Astrocyte (in vitro differentiated cells and primary cell): Measurements from ENCODE around the gene ZDHHC8. TPM values are rescaled to one million over a fixed set of nuclear protein-coding genes. Genes with fewer than 3 reads are reported as not detected.

Experiments used
- DNase-seq: peaks from one replicate; pipeline ENCODE4 v3.0.0-alpha.2; 2010; ENCODE audit warnings: low read depth
- FAIRE-seq: peaks from 2 replicates; lab custom pipeline; 2011; peaks lifted over from hg19 to GRCh38; lab: Jason Lieb, UNC
- H2AFZ ChIP-seq: 2 replicates; pipeline ENCODE4 v1.6.0; 2012; ENCODE audit warnings: low read depth, low read length, inconsistent platforms
- H3K27ac ChIP-seq: 2 replicates; pipeline ENCODE4 v1.5.1; 2011; ENCODE audit warnings: low read depth, low read length, inconsistent platforms
- H3K27me3 ChIP-seq: 2 replicates; pipeline ENCODE4 v1.6.0; 2011; ENCODE audit warnings: low read length, inconsistent platforms; ENCODE audit not compliant: insufficient read depth
- H3K36me3 ChIP-seq: 2 replicates; pipeline ENCODE4 v1.5.1; 2011; ENCODE audit warnings: low read length, inconsistent platforms; ENCODE audit not compliant: insufficient read depth
- H3K4me1 ChIP-seq: 2 replicates; pipeline ENCODE4 v1.5.1; 2011; ENCODE audit warnings: low read length, inconsistent platforms; ENCODE audit not compliant: insufficient read depth
- H3K4me2 ChIP-seq: 2 replicates; pipeline ENCODE4 v1.6.0; 2012; ENCODE audit warnings: low read length, inconsistent platforms
- H3K4me3 ChIP-seq: 2 replicates; pipeline ENCODE4 v1.5.1; 2011; ENCODE audit warnings: low read depth, mild to moderate bottlenecking, low read length, inconsistent platforms; ENCODE audit not compliant: insufficient read depth
- H3K79me2 ChIP-seq: 2 replicates; pipeline ENCODE4 v1.6.0; 2012; ENCODE audit warnings: mild to moderate bottlenecking, low read length, inconsistent platforms; ENCODE audit not compliant: insufficient read depth
- H3K9ac ChIP-seq: 2 replicates; pipeline ENCODE4 v1.6.0; 2012; ENCODE audit warnings: mild to moderate bottlenecking, low read length, inconsistent platforms
- H3K9me3 ChIP-seq: 2 replicates; pipeline ENCODE4 v1.5.1; 2012; ENCODE audit warnings: low read depth, mild to moderate bottlenecking, low read length, inconsistent platforms; ENCODE audit not compliant: insufficient read depth
- H4K20me1 ChIP-seq: 2 replicates; pipeline ENCODE4 v1.6.0; 2012; ENCODE audit warnings: low read length, inconsistent platforms; ENCODE audit not compliant: insufficient read depth
- H3K27ac Mint-ChIP-seq: one replicate; pipeline ENCODE4 v1.8.0; 2021; ENCODE audit warnings: mild to moderate bottlenecking, mixed read lengths; ENCODE audit not compliant: unreplicated experiment
- H3K27me3 Mint-ChIP-seq: one replicate; pipeline ENCODE4 v1.8.0; 2021; ENCODE audit warnings: low read depth, mixed read lengths; ENCODE audit not compliant: unreplicated experiment
- H3K36me3 Mint-ChIP-seq: one replicate; pipeline ENCODE4 v1.8.0; 2021; ENCODE audit warnings: low read depth, mixed read lengths; ENCODE audit not compliant: unreplicated experiment
- H3K4me1 Mint-ChIP-seq: one replicate; pipeline ENCODE4 v1.8.0; 2021; ENCODE audit warnings: low read depth, mixed read lengths; ENCODE audit not compliant: unreplicated experiment
- H3K4me3 Mint-ChIP-seq: one replicate; pipeline ENCODE4 v1.8.0; 2021; ENCODE audit warnings: mild to moderate bottlenecking, moderate library complexity, mixed read lengths; ENCODE audit not compliant: unreplicated experiment
- H3K9me3 Mint-ChIP-seq: one replicate; pipeline ENCODE4 v1.8.0; 2021; ENCODE audit warnings: mild to moderate bottlenecking, mixed read lengths; ENCODE audit not compliant: unreplicated experiment
- EZH2 ChIP-seq: IDR thresholded peaks from 2 replicates; pipeline ENCODE4 v1.6.1; 2012; ENCODE audit warnings: mild to moderate bottlenecking, low read length, inconsistent platforms; ENCODE audit not compliant: insufficient read depth
- total RNA-seq: library from RNA; stranded (reverse); gene quantifications from 2 replicates; pipeline ENCODE4 v1.2.1, GENCODE V29; 2021
- TF ChIP-seq, protein P1 (sequence below): IDR thresholded peaks from 2 replicates; pipeline ENCODE4 v1.5.1; 2011; ENCODE audit warnings: low read depth, mild to moderate bottlenecking, inconsistent platforms, low read length, moderate library complexity; ENCODE audit not compliant: insufficient read depth

The ZDHHC8 gene
- total RNA-seq, 1 donor from 2014 or later, result 88.3 TPM

DNA sequence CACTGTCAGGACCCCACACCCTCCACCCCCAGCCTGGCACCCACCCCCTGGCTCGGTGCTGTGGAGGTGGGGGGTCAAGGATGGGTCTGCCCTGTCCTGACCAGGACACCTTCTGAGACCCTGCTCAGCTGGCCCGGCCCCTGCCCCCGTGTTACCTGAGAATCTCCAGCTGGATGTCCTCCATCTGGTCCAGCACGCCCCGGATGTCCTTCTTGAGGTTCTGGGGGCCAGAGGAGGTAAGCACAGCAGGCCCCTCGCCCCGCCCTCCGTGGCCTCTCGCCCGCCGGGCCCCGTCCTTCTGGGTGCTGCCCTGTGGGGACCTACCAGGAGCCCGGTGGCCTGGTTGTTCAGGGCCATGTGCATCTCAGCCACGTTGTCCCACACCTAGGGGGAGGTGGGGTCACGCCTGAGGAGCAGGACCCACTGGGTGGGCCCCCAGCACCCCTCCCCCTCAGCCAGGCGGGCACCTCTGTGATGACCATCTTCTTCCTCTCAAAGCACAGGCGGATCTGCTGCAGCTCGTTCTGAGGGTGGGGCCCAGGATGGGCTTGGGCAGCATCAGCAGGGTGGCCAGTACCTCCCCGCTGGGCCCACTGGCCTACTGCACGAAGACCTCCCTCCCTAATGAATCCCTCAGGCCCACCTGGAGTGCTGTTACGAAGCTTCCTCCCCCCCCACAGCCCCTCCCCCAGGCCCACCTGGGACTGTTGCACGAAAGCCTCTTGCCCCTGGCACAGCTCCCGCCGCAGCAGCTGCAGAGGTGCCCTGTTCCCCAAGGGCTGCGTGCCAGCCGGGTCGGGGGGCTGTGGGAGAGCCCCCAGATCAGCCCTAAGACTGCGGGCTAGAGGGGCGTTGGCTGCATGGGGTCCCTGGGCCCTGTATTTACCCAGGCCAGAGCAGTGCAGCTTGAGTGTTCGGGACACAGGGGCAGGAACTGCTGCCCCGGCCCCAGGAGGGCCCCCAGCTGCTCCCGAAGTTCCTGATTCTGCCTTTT lies 17.9 kb downstream of the ZDHHC8 start:
- peaks cover 2% of the 10 kb centered on the region for H3K27me3 Mint-ChIP-seq
- FAIRE-seq (no peak), DNase-seq (no peak)
- Histone ChIP-seq H3K4me3 (no peak overlapping the region), H3K79me2 (no peaks in the 10 kb centered on the region), H3K27ac (no peak overlapping the region), H4K20me1 (peaks cover 3% of the 10 kb centered on the region), H3K36me3 (no peaks in the 10 kb centered on the region), H3K9me3 (no peaks in the 10 kb centered on the region), H3K4me2 (no peak overlapping the region), H3K4me1 (no peaks in the 10 kb centered on the region), H3K9ac (no peak overlapping the region), H2AFZ (no peak overlapping the region), H3K27me3 (no peaks in the 10 kb centered on the region)
- peaks cover 3% of the 10 kb centered on the region for H3K36me3 Mint-ChIP-seq
- H3K9me3 Mint-ChIP-seq, result no peaks in the 10 kb centered on the region
- H3K4me3 Mint-ChIP-seq, result no peak overlapping the region
- TF ChIP-seq, protein P1, sequence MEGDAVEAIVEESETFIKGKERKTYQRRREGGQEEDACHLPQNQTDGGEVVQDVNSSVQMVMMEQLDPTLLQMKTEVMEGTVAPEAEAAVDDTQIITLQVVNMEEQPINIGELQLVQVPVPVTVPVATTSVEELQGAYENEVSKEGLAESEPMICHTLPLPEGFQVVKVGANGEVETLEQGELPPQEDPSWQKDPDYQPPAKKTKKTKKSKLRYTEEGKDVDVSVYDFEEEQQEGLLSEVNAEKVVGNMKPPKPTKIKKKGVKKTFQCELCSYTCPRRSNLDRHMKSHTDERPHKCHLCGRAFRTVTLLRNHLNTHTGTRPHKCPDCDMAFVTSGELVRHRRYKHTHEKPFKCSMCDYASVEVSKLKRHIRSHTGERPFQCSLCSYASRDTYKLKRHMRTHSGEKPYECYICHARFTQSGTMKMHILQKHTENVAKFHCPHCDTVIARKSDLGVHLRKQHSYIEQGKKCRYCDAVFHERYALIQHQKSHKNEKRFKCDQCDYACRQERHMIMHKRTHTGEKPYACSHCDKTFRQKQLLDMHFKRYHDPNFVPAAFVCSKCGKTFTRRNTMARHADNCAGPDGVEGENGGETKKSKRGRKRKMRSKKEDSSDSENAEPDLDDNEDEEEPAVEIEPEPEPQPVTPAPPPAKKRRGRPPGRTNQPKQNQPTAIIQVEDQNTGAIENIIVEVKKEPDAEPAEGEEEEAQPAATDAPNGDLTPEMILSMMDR, result no peak
- no peak for TF ChIP-seq EZH2
- no peak overlapping the region for H3K27ac Mint-ChIP-seq
- H3K4me1 Mint-ChIP-seq, result peaks cover 4% of the 10 kb centered on the region

DNA sequence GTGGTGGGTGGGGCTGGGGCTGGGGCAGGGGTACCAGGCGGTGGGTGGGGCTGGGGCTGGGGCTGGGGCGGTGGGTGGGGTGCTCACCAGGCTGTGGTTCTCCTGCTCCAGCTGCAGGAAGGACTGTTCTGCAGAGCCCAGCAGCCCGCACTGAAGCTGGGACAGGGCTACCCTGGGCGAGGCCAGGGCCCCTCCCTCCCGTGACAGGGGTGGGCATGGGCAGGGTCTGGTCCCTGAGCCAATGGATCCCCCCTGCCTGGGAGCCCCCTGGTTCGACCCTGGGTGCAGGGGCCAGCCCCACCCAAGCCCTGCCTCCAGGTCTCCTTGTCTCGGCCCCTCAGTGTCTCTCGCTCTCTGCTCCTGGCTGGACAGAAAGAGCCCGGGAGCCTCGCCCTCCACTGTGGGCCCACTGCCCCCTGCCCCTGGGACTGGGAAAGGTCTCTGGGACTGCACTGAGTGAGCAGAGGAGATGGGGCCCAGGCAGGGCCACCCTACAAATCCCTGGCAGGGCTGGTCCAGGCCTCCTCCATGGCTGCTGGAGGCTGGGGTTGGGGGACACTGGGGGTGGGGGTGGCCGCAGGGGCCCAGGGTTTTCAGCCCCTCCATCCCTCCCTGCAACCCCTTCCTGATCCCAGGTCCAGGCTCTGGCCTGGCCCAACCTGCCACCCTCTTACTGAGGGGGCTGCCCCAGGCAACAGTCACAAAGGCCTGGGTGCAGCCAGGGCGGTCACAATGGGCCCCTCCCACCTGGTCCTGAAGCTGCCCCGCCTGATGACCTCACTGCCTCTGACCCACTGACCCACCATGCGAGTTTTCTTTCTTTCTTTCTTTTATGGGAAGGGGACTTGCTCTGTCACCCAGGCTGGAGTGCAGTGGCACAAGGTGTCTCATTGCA lies 19.0 kb downstream of the ZDHHC8 start, which contains the start of gene CCDC188:
Gene CCDC188 (minus strand): TSS at position 675 of the 895 bp plus-strand sequence. CDS start 69 bp downstream, at position 606.
- Histone ChIP-seq H3K4me1 (no peaks in the 10 kb centered on the region), H3K9me3 (no peaks in the 10 kb centered on the region), H2AFZ (no peak within 1 kb of the TSS), H3K4me2 (no peak within 1 kb of the TSS), H4K20me1 (peaks cover 3% of the 10 kb centered on the region), H3K27me3 (no peaks in the 10 kb centered on the region), H3K79me2 (no peaks in the 10 kb centered on the region), H3K9ac (no peak within 1 kb of the TSS), H3K4me3 (no peak within 1 kb of the TSS), H3K36me3 (no peaks in the 10 kb centered on the region), H3K27ac (no peak within 1 kb of the TSS)
- FAIRE-seq (no peak), DNase-seq (no peak)
- Mint-ChIP-seq H3K36me3 (peaks cover 3% of the 10 kb centered on the region), H3K27ac (peak within 1 kb of the TSS; percentile 7), H3K4me3 (no peak within 1 kb of the TSS), H3K27me3 (peaks cover 2% of the 10 kb centered on the region), H3K9me3 (no peaks in the 10 kb centered on the region), H3K4me1 (peaks cover 4% of the 10 kb centered on the region)
- TF ChIP-seq, protein P1, result no peak
- no peak for TF ChIP-seq EZH2
